ENCODE data around the gene KPNA5. TPM values are rescaled to one million over a fixed set of nuclear protein-coding genes. Genes with fewer than 3 reads are reported as not detected.

The KPNA5 gene
- total and polyA plus RNA-seq, 2 of the 13 experiments (the other 11 are each of a cell fraction or from before 2014, with no cell fraction given): 5.3 to 13.0 TPM

DNA sequence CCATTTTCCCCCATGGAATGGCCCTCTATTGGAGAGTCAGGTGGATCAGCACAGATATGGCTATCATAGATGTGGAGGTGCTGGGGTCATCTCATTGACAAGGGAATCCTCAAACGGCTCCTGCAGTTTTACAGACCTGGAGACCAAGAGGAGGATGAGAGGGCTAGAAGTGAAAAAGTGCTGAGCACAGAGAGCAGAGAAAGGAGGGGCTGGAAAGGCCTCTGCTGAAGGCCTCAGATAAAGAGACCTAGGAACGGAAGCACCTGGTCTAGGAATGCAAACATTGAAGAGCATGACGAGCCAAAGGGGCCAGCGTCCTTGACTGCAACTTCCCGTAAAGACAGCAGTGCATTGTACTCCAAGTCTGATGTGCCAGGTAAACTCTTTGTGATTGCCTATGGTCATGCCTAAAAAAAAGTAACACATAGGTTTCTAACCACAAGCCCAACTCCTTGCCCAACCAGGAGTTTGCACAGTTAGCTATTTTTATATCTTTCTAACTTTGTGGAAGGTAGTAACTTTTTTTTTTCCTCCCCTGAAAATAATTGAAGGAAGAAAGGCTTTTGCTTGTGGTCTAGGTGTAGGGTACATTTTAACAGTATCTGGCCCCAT lies 49.5 kb upstream of the KPNA5 start (continued):
- TF ChIP-seq, protein P1, sequence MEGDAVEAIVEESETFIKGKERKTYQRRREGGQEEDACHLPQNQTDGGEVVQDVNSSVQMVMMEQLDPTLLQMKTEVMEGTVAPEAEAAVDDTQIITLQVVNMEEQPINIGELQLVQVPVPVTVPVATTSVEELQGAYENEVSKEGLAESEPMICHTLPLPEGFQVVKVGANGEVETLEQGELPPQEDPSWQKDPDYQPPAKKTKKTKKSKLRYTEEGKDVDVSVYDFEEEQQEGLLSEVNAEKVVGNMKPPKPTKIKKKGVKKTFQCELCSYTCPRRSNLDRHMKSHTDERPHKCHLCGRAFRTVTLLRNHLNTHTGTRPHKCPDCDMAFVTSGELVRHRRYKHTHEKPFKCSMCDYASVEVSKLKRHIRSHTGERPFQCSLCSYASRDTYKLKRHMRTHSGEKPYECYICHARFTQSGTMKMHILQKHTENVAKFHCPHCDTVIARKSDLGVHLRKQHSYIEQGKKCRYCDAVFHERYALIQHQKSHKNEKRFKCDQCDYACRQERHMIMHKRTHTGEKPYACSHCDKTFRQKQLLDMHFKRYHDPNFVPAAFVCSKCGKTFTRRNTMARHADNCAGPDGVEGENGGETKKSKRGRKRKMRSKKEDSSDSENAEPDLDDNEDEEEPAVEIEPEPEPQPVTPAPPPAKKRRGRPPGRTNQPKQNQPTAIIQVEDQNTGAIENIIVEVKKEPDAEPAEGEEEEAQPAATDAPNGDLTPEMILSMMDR (CRISPR knock-in tag; IDR thresholded peaks at IDR 0.05): no peak
- TF ChIP-seq NKX3-1 (CRISPR knock-in tag; IDR thresholded peaks at IDR 0.05): no peak
- TF ChIP-seq, protein P2, sequence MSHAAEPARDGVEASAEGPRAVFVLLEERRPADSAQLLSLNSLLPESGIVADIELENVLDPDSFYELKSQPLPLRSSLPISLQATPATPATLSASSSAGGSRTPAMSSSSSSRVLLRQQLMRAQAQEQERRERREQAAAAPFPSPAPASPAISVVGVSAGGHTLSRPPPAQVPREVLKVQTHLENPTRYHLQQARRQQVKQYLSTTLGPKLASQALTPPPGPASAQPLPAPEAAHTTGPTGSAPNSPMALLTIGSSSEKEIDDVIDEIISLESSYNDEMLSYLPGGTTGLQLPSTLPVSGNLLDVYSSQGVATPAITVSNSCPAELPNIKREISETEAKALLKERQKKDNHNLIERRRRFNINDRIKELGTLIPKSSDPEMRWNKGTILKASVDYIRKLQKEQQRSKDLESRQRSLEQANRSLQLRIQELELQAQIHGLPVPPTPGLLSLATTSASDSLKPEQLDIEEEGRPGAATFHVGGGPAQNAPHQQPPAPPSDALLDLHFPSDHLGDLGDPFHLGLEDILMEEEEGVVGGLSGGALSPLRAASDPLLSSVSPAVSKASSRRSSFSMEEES (CRISPR knock-in tag; IDR thresholded peaks at IDR 0.05): peak; percentile 96
- no peak for TF ChIP-seq SRSF4 (IDR thresholded peaks at IDR 0.05; ENCODE audit: low read depth, low read length, poor library complexity, severe bottlenecking)
- peak; percentile 93 for TF ChIP-seq MIER3 (CRISPR knock-in tag; IDR thresholded peaks at IDR 0.05; ENCODE audit: borderline replicate concordance)
- TF ChIP-seq, protein P3, sequence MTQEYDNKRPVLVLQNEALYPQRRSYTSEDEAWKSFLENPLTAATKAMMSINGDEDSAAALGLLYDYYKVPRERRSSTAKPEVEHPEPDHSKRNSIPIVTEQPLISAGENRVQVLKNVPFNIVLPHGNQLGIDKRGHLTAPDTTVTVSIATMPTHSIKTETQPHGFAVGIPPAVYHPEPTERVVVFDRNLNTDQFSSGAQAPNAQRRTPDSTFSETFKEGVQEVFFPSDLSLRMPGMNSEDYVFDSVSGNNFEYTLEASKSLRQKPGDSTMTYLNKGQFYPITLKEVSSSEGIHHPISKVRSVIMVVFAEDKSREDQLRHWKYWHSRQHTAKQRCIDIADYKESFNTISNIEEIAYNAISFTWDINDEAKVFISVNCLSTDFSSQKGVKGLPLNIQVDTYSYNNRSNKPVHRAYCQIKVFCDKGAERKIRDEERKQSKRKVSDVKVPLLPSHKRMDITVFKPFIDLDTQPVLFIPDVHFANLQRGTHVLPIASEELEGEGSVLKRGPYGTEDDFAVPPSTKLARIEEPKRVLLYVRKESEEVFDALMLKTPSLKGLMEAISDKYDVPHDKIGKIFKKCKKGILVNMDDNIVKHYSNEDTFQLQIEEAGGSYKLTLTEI (CRISPR knock-in tag; conservative IDR thresholded peaks at IDR 0.05): no peak
- TF ChIP-seq RXRA (CRISPR knock-in tag; IDR thresholded peaks at IDR 0.05): peak; percentile 90; the same call in 1 of the 2 replicates
- TF ChIP-seq, protein P4, sequence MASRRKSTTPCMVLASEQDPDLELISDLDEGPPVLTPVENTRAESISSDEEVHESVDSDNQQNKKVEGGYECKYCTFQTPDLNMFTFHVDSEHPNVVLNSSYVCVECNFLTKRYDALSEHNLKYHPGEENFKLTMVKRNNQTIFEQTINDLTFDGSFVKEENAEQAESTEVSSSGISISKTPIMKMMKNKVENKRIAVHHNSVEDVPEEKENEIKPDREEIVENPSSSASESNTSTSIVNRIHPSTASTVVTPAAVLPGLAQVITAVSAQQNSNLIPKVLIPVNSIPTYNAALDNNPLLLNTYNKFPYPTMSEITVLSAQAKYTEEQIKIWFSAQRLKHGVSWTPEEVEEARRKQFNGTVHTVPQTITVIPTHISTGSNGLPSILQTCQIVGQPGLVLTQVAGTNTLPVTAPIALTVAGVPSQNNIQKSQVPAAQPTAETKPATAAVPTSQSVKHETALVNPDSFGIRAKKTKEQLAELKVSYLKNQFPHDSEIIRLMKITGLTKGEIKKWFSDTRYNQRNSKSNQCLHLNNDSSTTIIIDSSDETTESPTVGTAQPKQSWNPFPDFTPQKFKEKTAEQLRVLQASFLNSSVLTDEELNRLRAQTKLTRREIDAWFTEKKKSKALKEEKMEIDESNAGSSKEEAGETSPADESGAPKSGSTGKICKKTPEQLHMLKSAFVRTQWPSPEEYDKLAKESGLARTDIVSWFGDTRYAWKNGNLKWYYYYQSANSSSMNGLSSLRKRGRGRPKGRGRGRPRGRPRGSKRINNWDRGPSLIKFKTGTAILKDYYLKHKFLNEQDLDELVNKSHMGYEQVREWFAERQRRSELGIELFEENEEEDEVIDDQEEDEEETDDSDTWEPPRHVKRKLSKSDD (CRISPR knock-in tag; IDR thresholded peaks at IDR 0.05; ENCODE audit: low read depth): 0 out of 2 replicates have a peak, but pooled peaks have one; percentile 40
- TF ChIP-seq, protein P5, sequence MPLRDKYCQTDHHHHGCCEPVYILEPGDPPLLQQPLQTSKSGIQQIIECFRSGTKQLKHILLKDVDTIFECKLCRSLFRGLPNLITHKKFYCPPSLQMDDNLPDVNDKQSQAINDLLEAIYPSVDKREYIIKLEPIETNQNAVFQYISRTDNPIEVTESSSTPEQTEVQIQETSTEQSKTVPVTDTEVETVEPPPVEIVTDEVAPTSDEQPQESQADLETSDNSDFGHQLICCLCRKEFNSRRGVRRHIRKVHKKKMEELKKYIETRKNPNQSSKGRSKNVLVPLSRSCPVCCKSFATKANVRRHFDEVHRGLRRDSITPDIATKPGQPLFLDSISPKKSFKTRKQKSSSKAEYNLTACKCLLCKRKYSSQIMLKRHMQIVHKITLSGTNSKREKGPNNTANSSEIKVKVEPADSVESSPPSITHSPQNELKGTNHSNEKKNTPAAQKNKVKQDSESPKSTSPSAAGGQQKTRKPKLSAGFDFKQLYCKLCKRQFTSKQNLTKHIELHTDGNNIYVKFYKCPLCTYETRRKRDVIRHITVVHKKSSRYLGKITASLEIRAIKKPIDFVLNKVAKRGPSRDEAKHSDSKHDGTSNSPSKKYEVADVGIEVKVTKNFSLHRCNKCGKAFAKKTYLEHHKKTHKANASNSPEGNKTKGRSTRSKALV (CRISPR knock-in tag; IDR thresholded peaks at IDR 0.05): peak; percentile 89
- TF ChIP-seq, protein P6, sequence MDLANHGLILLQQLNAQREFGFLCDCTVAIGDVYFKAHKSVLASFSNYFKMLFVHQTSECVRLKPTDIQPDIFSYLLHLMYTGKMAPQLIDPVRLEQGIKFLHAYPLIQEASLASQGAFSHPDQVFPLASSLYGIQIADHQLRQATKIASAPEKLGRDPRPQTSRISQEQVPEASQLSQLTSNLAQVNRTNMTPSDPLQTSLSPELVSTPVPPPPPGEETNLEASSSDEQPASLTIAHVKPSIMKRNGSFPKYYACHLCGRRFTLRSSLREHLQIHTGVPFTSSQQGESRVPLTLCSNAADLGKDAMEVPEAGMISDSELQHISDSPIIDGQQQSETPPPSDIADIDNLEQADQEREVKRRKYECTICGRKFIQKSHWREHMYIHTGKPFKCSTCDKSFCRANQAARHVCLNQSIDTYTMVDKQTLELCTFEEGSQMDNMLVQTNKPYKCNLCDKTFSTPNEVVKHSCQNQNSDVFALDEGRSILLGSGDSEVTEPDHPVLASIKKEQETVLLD (CRISPR knock-in tag; IDR thresholded peaks at IDR 0.05; ENCODE audit: low read depth): no peak
- TF ChIP-seq DPF2 (CRISPR knock-in tag; IDR thresholded peaks at IDR 0.05; ENCODE audit: borderline replicate concordance, low read depth): peak; percentile 98
- TF ChIP-seq HDAC6 (IDR thresholded peaks at IDR 0.05; ENCODE audit: low read depth, low read length): no peak
- TF ChIP-seq ZNF790 (CRISPR knock-in tag; IDR thresholded peaks at IDR 0.05; ENCODE audit: borderline replicate concordance): no peak
- TF ChIP-seq ZNF460 (CRISPR knock-in tag; IDR thresholded peaks at IDR 0.05; ENCODE audit: borderline replicate concordance): no peak
- TF ChIP-seq ZNF12 (CRISPR knock-in tag; IDR thresholded peaks at IDR 0.05): peak; percentile 87; the same call in 1 of the 2 replicates
- TF ChIP-seq, protein P7, sequence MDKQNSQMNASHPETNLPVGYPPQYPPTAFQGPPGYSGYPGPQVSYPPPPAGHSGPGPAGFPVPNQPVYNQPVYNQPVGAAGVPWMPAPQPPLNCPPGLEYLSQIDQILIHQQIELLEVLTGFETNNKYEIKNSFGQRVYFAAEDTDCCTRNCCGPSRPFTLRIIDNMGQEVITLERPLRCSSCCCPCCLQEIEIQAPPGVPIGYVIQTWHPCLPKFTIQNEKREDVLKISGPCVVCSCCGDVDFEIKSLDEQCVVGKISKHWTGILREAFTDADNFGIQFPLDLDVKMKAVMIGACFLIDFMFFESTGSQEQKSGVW (CRISPR knock-in tag; IDR thresholded peaks at IDR 0.05; ENCODE audit: borderline replicate concordance): no peak
